OCI-LY7 (cell line): ENCODE data around the gene PPP1R26. TPM values are rescaled to one million over a fixed set of nuclear protein-coding genes. Genes with fewer than 3 reads are reported as not detected.

Source experiments
- BruUV-seq: library from RNA; stranded (reverse); fragments of 400-500 nt; replicated peaks from 2 replicates; lab custom pipeline; 2021; lab: Mats Ljungman, UMichigan
- CTCF ChIA-PET: fragments of 300-600 bp; sonication (Branson Sonifier 250); formaldehyde crosslinking; loops from one replicate; lab custom pipeline; 2022; ENCODE audit warnings: antibody characterized with exemption; ENCODE audit not compliant: unreplicated experiment; lab: Charles Lee
- POLR2A ChIA-PET: fragments of 300-600 bp; sonication (Branson Sonifier 250); formaldehyde crosslinking; loops from one replicate; lab custom pipeline; 2022; ENCODE audit warnings: antibody characterized with exemption; lab: Charles Lee
- DNase-seq: peaks from one replicate; pipeline ENCODE4 v3.0.0-alpha.2; 2015; ENCODE audit warnings: low spot score
- H2AFZ ChIP-seq: fragments of 200-600 bp; sonication (generic), shearing (Covaris generic); 2 replicates; pipeline ENCODE4 v1.6.1; 2014; ENCODE audit warnings: mild to moderate bottlenecking, antibody characterized with exemption, low read length, moderate library complexity
- H3K27ac ChIP-seq: fragments of 200-600 bp; sonication (generic); 2 replicates; pipeline ENCODE4 v1.5.1; 2014; ENCODE audit warnings: mixed run types, low read depth, mild to moderate bottlenecking, moderate library complexity, low read length, inconsistent platforms; ENCODE audit not compliant: poor library complexity, severe bottlenecking
- H3K36me3 ChIP-seq: fragments of 200-600 bp; sonication (generic); 2 replicates; pipeline ENCODE4 v1.6.1; 2014; ENCODE audit warnings: mild to moderate bottlenecking, antibody characterized with exemption, low read length, moderate library complexity, mixed read lengths; ENCODE audit not compliant: insufficient read depth
- H3K4me1 ChIP-seq: fragments of 200-600 bp; sonication (generic); 2 replicates; pipeline ENCODE4 v1.5.1; 2014; ENCODE audit warnings: mild to moderate bottlenecking, low read length; ENCODE audit not compliant: insufficient read depth, poor library complexity, severe bottlenecking
- H3K4me2 ChIP-seq: fragments of 200-600 bp; sonication (generic); 2 replicates; pipeline ENCODE4 v1.6.1; 2014; ENCODE audit warnings: mild to moderate bottlenecking, low read length
- H3K4me3 ChIP-seq: fragments of 200-600 bp; sonication (generic); 2 replicates; pipeline ENCODE4 v1.5.1; 2014; ENCODE audit warnings: mild to moderate bottlenecking, low read depth, low read length; ENCODE audit not compliant: poor library complexity, severe bottlenecking
- H3K79me2 ChIP-seq: fragments of 200-600 bp; sonication (generic); 2 replicates; pipeline ENCODE4 v1.6.1; 2016; ENCODE audit warnings: low read depth, mild to moderate bottlenecking, low read length, moderate library complexity, mixed read lengths; ENCODE audit not compliant: insufficient read depth
- H3K9me2 ChIP-seq: fragments of 200-600 bp; sonication (generic); 2 replicates; pipeline ENCODE4 v1.6.1; 2016; ENCODE audit warnings: mild to moderate bottlenecking, low read length, mixed read lengths; ENCODE audit not compliant: insufficient read depth
- H3K9me3 ChIP-seq: fragments of 200-600 bp; sonication (generic); 2 replicates; pipeline ENCODE4 v1.6.1; 2014; ENCODE audit warnings: mild to moderate bottlenecking, mixed run types, low read length, mixed read lengths
- H4K20me1 ChIP-seq: fragments of 200-600 bp; sonication (generic); 2 replicates; pipeline ENCODE4 v1.6.1; 2014; ENCODE audit warnings: mild to moderate bottlenecking, antibody characterized with exemption, low read length, moderate library complexity, mixed read lengths; ENCODE audit not compliant: insufficient read depth
- EZH2phosphoT487 ChIP-seq: fragments of 200-600 bp; sonication (generic); IDR thresholded peaks from 2 replicates; pipeline ENCODE4 v1.6.1; 2018; ENCODE audit warnings: low read depth, borderline replicate concordance, mild to moderate bottlenecking, mixed run types, antibody characterized with exemption, low read length, moderate library complexity, mixed read lengths
- intact Hi-C: fragments of 100-400 bp; cut with micrococcal nuclease; formaldehyde crosslinking; loops from one replicate; pipeline ENCODE4 v1.10.0; 2022; ENCODE audit not compliant: unreplicated experiment
- total RNA-seq, 2 experiments: library from RNA; depleted of rRNA in 1 of 2; stranded (reverse); fragments of >200 nt in 1 of 2; shearing (Covaris generic) in 1 of 2; gene quantifications; 2 replicates each; pipeline ENCODE4 v1.2.3, GENCODE V29; 2014 to 2022
- TF ChIP-seq, protein P1 (sequence below): fragments of 200-600 bp; sonication (generic); conservative IDR thresholded peaks from 2 replicates; pipeline ENCODE4 v1.5.1; 2014; ENCODE audit warnings: mild to moderate bottlenecking, antibody characterized with exemption, low read length, moderate library complexity, mixed read lengths

The PPP1R26 gene
- total RNA-seq, 2 experiments from 2014 or later = 0.21 to 1.5 TPM

DNA sequence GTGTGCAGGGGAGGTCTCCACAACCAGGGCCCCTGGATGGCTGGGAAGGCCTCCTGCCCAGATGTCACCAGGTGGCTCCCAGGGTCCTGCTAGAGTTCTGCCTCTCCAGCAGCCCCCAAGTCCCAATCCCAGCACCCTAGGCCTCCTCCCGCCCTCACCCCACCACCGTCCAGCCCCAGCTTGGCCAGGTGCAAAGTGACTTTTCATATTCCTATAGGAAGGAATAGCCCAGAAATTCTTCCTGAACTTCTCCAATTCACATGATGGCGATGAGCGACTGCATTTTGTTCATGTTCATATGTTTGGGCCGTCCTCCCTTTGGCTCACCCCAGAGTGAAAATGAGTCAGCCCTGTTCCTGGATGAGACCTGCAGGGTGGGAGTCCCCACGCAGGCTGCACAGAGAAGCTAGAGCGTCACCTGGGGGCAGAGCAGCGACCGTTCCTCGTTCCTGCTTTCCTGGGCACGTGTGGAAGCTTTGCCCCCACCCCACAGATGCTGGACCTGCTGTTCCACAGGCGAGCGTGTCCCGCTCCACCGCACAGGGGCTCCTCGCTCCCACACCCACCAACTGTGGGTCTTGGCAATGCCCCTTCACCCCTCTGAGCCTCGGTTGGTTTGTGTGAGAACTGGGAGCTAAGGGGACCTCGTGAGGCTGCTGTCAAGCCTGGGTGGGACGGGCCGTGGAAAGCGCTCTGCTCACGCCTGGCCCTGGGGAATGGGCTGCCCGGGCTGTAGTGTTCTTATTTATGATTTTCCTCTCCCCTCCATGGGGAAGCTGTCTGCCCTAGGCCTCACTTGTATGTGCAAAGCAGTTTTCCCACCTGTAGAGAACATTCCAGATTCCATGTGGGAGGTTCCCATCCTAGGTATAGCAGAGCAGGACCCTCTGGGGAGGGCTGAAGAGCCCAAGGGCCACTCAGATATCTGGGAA, 27.8 kb downstream of the PPP1R26 start:
- Histone ChIP-seq H3K9me3 (no peaks in the 10 kb centered on the region), H3K27ac (no peak overlapping the region), H3K36me3 (peaks cover 34% of the 10 kb centered on the region), H3K4me2 (no peak overlapping the region), H3K4me3 (no peak overlapping the region), H3K9me2 (no peaks in the 10 kb centered on the region), H4K20me1 (no peaks in the 10 kb centered on the region), H3K79me2 (no peaks in the 10 kb centered on the region; the same call in 1 of the 2 replicates), H2AFZ (no peak overlapping the region), H3K4me1 (no peaks in the 10 kb centered on the region)
- TF ChIP-seq EZH2phosphoT487 = no peak
- TF ChIP-seq, protein P1, sequence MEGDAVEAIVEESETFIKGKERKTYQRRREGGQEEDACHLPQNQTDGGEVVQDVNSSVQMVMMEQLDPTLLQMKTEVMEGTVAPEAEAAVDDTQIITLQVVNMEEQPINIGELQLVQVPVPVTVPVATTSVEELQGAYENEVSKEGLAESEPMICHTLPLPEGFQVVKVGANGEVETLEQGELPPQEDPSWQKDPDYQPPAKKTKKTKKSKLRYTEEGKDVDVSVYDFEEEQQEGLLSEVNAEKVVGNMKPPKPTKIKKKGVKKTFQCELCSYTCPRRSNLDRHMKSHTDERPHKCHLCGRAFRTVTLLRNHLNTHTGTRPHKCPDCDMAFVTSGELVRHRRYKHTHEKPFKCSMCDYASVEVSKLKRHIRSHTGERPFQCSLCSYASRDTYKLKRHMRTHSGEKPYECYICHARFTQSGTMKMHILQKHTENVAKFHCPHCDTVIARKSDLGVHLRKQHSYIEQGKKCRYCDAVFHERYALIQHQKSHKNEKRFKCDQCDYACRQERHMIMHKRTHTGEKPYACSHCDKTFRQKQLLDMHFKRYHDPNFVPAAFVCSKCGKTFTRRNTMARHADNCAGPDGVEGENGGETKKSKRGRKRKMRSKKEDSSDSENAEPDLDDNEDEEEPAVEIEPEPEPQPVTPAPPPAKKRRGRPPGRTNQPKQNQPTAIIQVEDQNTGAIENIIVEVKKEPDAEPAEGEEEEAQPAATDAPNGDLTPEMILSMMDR = no peak
- POLR2A ChIA-PET = no interaction called here
- no TSS peak for BruUV-seq
- CTCF ChIA-PET = no interaction called here
- intact Hi-C loops = no loop called here
- no peak for DNase-seq

DNA sequence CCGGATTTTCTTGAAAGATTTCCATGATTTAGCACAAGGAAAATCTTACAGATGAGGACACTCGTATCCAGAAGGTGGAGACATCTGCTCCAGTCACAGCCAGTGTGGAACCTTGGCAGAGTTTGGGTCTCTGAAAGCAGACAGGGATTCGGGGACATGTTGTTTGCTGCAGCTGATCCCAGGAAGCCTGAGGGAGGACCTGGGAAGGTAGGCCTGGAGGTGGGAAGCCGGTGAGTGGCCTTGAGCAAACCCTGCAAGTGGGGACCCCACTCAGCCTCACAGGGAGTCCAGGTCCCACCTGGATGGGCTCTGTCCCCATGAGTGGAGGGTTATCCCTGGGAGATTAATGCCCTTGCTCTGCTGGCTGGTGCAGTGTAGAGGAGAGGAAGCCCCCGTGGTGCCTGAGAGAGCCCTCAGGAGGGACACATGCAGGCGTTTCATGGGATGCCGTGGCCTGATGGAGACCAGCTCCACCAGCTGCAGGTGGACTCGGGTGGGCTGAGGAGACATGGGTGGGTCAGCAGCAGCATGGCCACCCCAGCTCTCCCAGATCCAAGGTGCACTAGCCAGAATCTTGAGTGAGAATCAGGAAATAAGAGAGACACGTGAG, 28.7 kb downstream of the PPP1R26 start:
- intact Hi-C loops = no loop called here
- no peak overlapping the region for H2AFZ ChIP-seq
- CTCF ChIA-PET = no interaction called here
- no peaks in the 10 kb centered on the region for H3K9me2 ChIP-seq
- DNase-seq = no peak
- no peak for TF ChIP-seq EZH2phosphoT487
- TF ChIP-seq, protein P1 = no peak
- no peaks in the 10 kb centered on the region for H4K20me1 ChIP-seq
- H3K4me2 ChIP-seq = no peak overlapping the region
- POLR2A ChIA-PET = no interaction called here
- no peak overlapping the region for H3K27ac ChIP-seq
- no peaks in the 10 kb centered on the region for H3K9me3 ChIP-seq
- BruUV-seq = no TSS peak
- H3K79me2 ChIP-seq = no peaks in the 10 kb centered on the region
- no peak overlapping the region for H3K4me3 ChIP-seq
- H3K36me3 ChIP-seq = peaks cover 24% of the 10 kb centered on the region
- no peaks in the 10 kb centered on the region for H3K4me1 ChIP-seq
